ENCODE results near the gene DNAH7.
"Not testable (repeated sequence)": the region's sequence is repeated elsewhere in the genome, so short reads cannot be mapped to it uniquely, and the experiment has no call there.

Gene DNAH7

GRCh38 chr2:195697681-195698220, 370.9 kb downstream of the DNAH7 start:
- DNase-seq = no peak
- intact Hi-C loops (cut with DNase I) = no loop called here

GRCh38 chr2:195696012-195696411, 372.6 kb downstream of the DNAH7 start:
- intact Hi-C loops (cut with DNase I) = no loop called here
- DNase-seq = no peak

- DNase-seq = no peak
- intact Hi-C loops (cut with DNase I) = no loop called here
These were observed 373.5 kb downstream of the DNAH7 start for GRCh38 chr2:195695002-195695631.

- no peak for DNase-seq
- intact Hi-C loops (cut with DNase I) = no loop called here
These were observed 374.1 kb downstream of the DNAH7 start for GRCh38 chr2:195694553-195694952.

- DNase-seq; intact Hi-C loops (cut with DNase I): not testable (repeated sequence)
These were observed 376.1 kb downstream of the DNAH7 start for GRCh38 chr2:195692531-195692930.
